EH (cell line): ENCODE measurements around the gene MAP2K3.
A peak's percentile ranks its signal among the peaks of the same experiment; 100 is the strongest.

Experiments
- DNase-seq: peaks from one replicate; pipeline ENCODE4 v3.0.0-alpha.2; 2015; ENCODE audit warnings: low read depth

The MAP2K3 gene

GRCh38 chr17:21282850-21283249 lies 1.7 kb upstream of the MAP2K3 start:
- DNase-seq = no peak

GRCh38 chr17:21283482-21284318 lies 811 bp upstream of the MAP2K3 start:
- peak; percentile 55 for DNase-seq

DNA sequence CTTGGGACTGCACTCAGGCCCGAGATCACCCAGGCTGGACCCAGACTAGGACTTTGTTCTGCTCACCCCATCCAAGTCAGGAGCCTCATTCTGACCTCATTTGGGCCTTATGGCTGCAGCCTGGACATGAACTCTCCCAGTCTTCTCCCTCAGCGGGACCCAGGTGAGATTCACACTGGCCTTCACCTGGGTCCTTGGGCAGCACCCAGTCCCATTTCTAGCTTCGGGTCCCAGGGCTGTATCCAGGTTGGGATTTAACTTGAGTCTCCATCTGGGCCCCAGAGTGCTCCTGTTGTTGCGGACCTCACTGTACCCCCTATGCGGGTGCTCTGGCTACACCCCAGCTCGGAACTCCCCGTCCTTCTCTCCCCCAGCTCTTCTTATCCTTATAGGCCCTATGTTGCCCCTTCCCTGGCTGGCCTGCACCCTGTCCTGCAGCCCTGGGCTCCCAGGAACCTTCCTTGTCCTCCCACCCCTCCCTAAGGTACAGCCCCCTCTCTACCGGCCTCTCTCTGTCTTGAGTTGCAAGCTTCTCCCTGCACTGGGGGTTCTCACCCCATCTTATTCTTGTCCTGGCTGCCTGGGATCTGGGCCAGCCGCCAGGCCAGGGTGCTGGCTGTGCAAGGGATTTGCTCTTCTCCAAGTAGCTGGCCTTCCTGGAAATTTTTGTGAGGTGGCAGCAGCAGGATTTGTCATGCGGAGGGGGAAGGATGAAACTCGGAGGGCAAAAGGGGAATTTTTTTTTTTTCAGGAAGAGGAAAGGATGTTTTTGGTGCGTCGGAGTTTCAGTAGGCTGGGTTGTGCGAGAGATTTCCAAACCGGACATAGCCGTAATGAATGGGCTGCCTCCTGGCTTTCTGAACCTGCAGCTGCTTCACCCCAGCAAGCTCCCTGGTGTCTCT lies 904 bp downstream of the MAP2K3 start:
- DNase-seq = peak; percentile 84

GRCh38 chr17:21286066-21286770 lies 1.7 kb downstream of the MAP2K3 start:
- peak; percentile 99 for DNase-seq

DNA sequence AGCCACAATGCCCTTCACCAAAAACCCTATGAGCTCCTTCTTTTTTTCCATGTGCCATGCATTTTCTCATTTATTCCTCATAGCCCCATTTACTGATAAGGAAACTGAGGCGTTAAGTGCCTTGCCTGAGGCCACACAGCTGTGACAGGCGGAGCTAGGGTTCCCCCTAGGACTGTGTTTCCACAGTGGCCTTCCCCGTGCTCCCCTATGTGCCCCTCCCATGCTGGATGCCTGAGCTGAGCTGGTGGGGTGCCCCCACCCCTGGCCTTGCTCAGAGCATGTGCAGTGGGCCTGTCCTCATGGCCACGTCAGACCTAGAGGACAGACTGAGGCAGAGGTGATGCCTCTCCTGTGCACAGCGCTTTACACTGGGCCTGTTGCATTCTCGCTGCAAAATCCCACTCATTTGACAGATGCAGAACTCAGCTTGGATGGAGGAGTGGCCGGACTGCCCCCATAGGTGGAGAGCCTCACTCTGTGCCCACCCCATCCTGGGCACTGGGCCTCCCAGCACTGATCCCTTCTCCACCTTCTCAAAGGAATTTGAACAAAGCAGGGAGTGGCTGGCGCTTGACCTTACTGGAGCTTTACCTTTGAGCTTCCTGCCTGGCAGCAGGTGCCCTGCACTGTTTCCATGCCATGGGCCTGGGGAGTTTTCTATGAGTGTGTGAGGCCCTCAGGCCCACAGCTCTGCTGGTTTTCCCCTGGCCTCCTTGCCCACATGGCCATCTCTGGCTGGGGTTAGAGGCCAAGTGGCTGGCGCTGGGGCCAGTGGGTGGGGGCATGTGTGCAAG lies 2.6 kb downstream of the MAP2K3 start:
- DNase-seq = no peak

GRCh38 chr17:21287703-21288449 lies 3.4 kb downstream of the MAP2K3 start:
- peak; percentile 99 for DNase-seq

DNA sequence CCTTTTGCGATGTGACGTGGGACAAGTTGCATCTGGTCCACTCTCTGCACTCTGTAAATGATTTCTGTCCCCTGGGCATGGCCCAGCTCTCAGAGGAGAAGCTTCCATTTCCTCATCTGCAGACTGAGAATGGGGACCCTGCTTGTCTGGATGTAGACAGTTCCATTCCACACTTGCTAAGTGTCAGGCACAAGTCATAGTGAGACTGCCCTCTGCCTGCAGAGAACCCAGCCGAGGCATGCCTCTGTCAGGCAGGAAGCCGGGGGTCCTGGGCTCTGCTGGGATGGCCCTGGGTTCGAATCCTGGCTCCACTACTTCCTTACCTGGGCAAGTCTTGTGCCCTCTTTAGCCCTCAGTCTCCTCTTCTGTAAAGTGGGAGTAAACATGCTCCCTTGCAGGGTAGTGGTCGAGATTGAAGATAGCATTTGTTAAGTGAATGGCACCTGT lies 4.1 kb downstream of the MAP2K3 start:
- peak; percentile 32 for DNase-seq

DNA sequence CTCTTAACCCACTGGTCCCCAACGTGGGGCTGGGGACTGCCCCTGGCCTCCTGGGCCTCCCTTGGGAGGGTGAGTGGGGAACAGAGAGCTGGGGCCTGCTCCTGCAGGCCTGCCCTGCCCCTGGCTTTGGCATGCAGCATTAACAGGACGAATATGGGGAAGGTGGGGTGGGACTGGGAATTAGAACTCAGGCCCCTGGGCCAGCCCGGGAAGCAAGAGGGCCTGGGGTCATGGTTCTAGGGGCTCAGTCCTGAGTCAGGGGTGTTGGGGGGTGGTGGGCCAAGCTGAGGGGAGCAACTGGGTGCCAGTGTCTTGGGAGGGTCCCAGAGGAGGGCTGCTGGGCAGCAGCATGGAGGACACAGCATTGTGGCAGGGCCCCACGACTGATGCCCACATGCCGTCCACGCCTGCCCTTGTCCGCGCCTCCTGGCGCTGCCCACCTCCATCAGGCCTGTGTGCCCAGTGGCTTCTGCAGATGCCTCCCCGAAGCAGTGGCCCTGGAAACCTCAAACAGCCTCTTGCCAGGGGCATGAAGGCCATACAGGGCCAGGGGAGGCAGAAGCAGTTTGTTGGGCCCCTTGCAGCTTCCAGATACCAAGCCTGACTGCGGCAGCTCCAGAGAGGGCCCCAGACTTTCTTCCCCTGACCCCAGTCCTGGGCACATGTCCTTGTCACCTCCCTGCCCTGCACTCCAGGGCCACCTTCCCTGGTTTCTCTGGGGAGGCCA lies 4.8 kb downstream of the MAP2K3 start:
- DNase-seq = no peak

GRCh38 chr17:21289902-21290571 lies 5.5 kb downstream of the MAP2K3 start:
- no peak for DNase-seq

DNA sequence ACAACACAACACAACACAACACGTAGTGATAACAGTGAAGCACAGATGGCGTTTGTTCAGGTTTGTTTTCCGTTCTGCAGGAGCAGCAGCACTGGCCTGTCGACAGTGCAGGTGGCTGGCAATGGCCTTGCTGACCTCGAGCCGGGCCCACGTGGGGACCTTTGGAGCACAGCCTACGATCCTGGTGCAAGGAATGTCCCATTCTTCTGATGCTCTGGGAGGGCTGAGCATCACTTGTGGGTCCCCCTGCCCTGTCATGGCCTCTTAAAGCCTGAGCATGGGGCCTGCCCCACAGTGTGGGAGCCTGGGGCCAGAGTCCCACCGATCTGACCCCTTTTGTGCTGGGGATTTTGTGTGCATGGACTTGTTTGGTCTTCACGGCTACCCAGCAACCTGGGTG lies 6.8 kb downstream of the MAP2K3 start:
- no peak for DNase-seq

GRCh38 chr17:21291862-21292261 lies 7.4 kb downstream of the MAP2K3 start:
- DNase-seq = no peak

DNA sequence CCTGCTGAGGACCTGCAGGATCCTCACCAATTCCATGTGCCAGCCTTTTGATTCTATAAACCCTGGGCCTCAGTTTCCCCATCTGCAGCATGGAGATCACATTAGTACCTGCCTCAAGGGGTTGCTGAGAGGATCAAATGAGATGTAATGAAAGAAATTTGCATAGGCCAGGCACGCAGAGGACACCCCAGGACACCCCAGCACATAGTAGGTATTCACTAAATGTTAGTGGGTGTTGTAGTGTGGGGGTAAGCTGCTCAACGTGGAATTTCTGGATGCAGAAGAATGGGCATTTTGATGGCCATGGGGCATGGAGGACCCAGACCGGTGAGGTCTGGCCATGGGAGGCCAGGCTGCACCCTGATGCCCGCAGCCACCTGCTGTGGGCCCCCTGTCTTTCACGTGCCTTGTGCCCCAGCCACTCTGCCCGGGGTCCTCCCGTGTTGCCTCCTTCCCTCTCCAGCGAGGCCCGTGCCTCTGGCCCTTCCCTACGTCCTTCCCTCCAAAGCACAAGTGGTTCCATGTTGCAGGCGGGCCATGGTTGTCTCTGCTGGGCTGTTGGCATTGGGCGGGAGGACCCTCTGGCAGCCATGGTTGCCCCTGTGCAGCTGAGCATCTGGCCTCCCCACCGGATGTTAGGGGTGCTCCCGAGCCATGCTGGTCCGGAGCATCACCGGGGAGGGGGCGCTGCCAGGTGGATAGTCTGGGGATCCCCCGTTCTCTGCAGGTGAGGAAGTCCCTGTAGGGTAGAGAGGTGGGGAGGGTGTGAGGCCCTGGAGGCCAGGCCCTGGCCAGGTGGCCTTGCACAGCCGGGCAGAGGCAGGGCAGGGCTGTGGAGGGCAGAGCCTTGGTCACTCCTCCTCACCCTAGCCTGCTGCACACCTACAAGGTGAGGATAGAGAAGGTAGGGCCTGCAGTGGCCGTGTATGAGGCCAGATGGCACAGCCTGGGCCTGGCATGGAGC lies 8.6 kb downstream of the MAP2K3 start:
- DNase-seq = no peak

GRCh38 chr17:21293831-21294210 lies 9.3 kb downstream of the MAP2K3 start:
- no peak for DNase-seq

- DNase-seq = no peak
These were observed 10.0 kb downstream of the MAP2K3 start for GRCh38 chr17:21294321-21295035.

GRCh38 chr17:21295036-21295952 lies 10.8 kb downstream of the MAP2K3 start:
- no peak for DNase-seq
